Breast epithelium (tissue), 4 donors: Measurements from ENCODE around the gene OGN. TPM values are rescaled to one million over a fixed set of nuclear protein-coding genes. Genes with fewer than 3 reads are reported as not detected.
A peak's percentile ranks its signal among the peaks of the same experiment; 100 is the strongest.

ENCODE experiments used
- DNase-seq, 2 donors: peaks; one replicate each; pipeline ENCODE4 v3.0.0-alpha.2; 2019; ENCODE audit warnings: low spot score in 2 of 2
- H3K27ac ChIP-seq, 2 donors: fragments of 200-600 bp; sonication (generic) in 1 of 2; one replicate each; pipeline ENCODE4 v1.5.1; 2016 to 2019; ENCODE audit warnings: mild to moderate bottlenecking in 1 of 2
- H3K27me3 ChIP-seq, 2 donors: fragments of 200-600 bp; sonication (generic) in 1 of 2; one replicate each; pipeline versions ENCODE4 v1.5.1 to v1.6.0; 2017 to 2019; ENCODE audit warnings: control low read depth in 1 of 2, mild to moderate bottlenecking in 1 of 2
- H3K36me3 ChIP-seq: fragments of 200-600 bp; one replicate; pipeline ENCODE4 v1.5.1; 2019
- H3K4me1 ChIP-seq, 2 donors: fragments of 200-600 bp; sonication (generic); one replicate each; pipeline ENCODE4 v1.5.1; 2016 to 2019; ENCODE audit warnings: control low read depth in 1 of 2
- H3K4me3 ChIP-seq, 3 donors: fragments of 200-600 bp; sonication (generic); 1 replicate in 2 of 3; 2 replicates in 1 of 3; pipeline ENCODE4 v1.5.1; 2016 to 2019; ENCODE audit warnings: mild to moderate bottlenecking in 3 of 3, moderate library complexity in 2 of 3
- H3K9me3 ChIP-seq, 2 donors: fragments of 200-600 bp; sonication (generic) in 1 of 2; one replicate each; pipeline ENCODE4 v1.5.1; 2016 to 2019; ENCODE audit warnings: control low read depth in 1 of 2
- POLR2A ChIP-seq: fragments of 450-650 bp; IDR thresholded peaks from one replicate; pipeline ENCODE4 v1.6.1; 2016; ENCODE audit warnings: antibody characterized with exemption, mild to moderate bottlenecking, moderate library complexity
- POLR2AphosphoS5 ChIP-seq, 3 donors: sonication (generic); formaldehyde crosslinking; IDR thresholded peaks; one replicate each; pipeline ENCODE4 v1.6.1; 2017; ENCODE audit warnings: antibody characterized with exemption in 3 of 3
- intact Hi-C: fragments of 100-400 bp; cut with DNase I; formaldehyde crosslinking; loops from one replicate; pipeline ENCODE4 v1.15.1; 2023; ENCODE audit warnings: low total_unique reads
- total RNA-seq, 3 donors: library from RNA; depleted of rRNA; stranded (reverse); fragments of >200 nt; gene quantifications; one replicate each; pipeline ENCODE4 v1.1.0, GENCODE V29; 2016
- TF ChIP-seq, protein P1 (sequence below), 3 donors: fragments of 450-650 bp; IDR thresholded peaks; one replicate each; pipeline ENCODE4 v1.5.1; 2016 to 2017; ENCODE audit warnings: antibody characterized with exemption in 3 of 3, mild to moderate bottlenecking in 3 of 3, moderate library complexity in 3 of 3

OGN gene
- total RNA-seq, 3 donors from 2014 or later, result 14.1 to 92.5 (median 17.7) TPM

DNA sequence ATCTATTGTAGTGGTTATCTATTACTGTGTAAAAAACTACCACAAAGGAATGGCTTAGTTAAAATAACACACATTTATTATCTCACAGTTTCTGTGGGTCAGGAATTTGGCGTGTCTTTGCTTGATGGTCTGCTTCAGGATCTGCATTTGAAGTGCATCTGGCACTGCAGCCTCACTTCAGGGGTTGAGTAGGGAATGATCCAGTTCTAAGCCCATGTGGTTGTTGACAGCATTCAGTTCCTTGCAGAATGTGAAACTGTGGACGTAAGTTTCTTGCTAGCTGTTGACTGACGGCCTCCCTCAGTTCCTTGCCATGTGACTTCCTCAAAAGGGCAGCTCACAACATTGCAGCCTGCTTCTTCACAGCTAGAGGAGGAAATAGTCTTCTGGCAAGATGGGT, 2.1 kb upstream of the OGN start:
- peak overlapping the region in 1 of 3 donors; percentile 36 for H3K4me3 ChIP-seq

DNA sequence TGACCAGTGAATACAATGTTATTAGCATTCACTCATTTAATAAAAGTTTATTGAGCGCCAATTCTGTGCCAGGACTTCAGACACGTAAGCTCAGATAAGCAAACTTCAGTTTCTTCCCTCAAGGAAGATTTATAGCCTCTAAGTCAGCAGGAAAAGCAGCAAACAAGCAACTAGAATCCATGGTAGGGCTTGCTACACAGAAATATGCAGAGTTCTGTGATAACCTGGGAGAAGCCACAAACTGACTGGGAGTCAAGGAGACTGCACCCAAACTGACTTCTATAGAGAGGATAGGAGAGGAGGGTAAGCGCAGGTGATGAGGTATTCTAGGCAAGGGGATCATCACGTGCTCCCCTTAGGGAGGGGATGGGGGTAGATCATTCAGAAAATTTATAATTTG, 1.4 kb upstream of the OGN start:
- H3K9me3 ChIP-seq, result no peaks in the 10 kb centered on the region
- no peak for DNase-seq
- H3K27ac ChIP-seq, result peak overlapping the region; percentile 1 to 57
- intact Hi-C loops, result no loop called here
- H3K4me3 ChIP-seq, result no peak overlapping the region
- TF ChIP-seq POLR2AphosphoS5 (IDR thresholded peaks at IDR 0.05) (no peak), POLR2A (no peak)
- TF ChIP-seq, protein P1, sequence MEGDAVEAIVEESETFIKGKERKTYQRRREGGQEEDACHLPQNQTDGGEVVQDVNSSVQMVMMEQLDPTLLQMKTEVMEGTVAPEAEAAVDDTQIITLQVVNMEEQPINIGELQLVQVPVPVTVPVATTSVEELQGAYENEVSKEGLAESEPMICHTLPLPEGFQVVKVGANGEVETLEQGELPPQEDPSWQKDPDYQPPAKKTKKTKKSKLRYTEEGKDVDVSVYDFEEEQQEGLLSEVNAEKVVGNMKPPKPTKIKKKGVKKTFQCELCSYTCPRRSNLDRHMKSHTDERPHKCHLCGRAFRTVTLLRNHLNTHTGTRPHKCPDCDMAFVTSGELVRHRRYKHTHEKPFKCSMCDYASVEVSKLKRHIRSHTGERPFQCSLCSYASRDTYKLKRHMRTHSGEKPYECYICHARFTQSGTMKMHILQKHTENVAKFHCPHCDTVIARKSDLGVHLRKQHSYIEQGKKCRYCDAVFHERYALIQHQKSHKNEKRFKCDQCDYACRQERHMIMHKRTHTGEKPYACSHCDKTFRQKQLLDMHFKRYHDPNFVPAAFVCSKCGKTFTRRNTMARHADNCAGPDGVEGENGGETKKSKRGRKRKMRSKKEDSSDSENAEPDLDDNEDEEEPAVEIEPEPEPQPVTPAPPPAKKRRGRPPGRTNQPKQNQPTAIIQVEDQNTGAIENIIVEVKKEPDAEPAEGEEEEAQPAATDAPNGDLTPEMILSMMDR (IDR thresholded peaks at IDR 0.05), result no peak
- H3K4me1 ChIP-seq, result no peaks in the 10 kb centered on the region
- H3K36me3 ChIP-seq, result no peaks in the 10 kb centered on the region
- H3K27me3 ChIP-seq, result no peaks in the 10 kb centered on the region

More for the DNA sequence above, 2.1 kb upstream of the OGN start:
- Histone ChIP-seq H3K27ac (peak overlapping the region; percentile 16 to 74), H3K9me3 (no peaks in the 10 kb centered on the region), H3K4me1 (no peaks in the 10 kb centered on the region), H3K36me3 (no peaks in the 10 kb centered on the region), H3K27me3 (no peaks in the 10 kb centered on the region)
- TF ChIP-seq POLR2A, result no peak
- TF ChIP-seq POLR2AphosphoS5 (IDR thresholded peaks at IDR 0.05), result peak in 1 of 3 donors; percentile 29
- DNase-seq, result no peak
- intact Hi-C loops, result no loop called here

DNA sequence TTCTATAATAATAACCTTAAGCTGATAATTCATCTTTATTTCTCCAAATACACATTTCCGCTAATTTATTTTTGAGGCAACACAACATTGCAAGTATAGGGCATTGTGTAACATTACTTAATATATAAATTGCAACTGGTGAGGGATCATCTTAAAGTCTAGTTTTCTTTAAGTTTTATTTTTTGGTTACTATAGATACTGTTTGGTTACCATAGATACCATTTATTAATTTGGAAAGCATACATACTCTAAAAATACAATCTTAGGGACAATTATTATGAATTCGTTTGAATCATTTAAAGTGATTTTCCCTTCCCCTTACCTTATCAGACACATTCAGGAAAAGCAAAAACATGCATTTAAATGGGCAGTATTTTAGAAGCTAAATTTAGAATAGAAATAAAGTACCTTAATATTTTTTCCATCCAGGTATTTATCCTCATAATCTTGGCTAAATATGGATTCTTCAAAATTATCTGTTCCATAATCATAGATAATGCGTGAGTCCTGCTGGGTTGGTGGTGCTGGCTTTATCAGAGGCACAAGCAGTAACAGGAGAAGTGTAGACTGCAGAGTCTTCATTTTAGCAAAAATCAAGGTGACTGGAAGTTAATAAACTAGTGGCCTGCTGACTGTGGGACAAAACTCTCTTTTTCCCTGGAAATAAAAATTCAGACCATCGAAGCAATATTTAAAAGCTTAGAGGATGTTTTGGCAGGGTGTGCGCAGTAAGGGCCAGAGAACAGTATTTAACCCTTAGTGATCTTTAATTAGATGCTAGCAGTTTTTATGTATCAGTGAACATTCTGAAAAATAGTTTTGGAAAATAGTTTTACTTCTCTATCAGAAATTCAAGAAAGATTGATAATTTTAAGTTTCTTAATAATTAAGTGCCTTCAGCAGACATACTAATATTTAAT, 1.3 kb downstream of the OGN start:
- TF ChIP-seq POLR2AphosphoS5 (IDR thresholded peaks at IDR 0.05) (no peak), POLR2A (no peak)
- TF ChIP-seq, protein P1 (IDR thresholded peaks at IDR 0.05), result no peak
- H3K36me3 ChIP-seq, result no peaks in the 10 kb centered on the region
- no peak for DNase-seq
- no peaks in the 10 kb centered on the region for H3K9me3 ChIP-seq
- H3K27me3 ChIP-seq, result no peaks in the 10 kb centered on the region
- no peak overlapping the region for H3K27ac ChIP-seq
- H3K4me3 ChIP-seq, result peak overlapping the region; percentile 2 to 14 (median 10)
- no peaks in the 10 kb centered on the region for H3K4me1 ChIP-seq
- intact Hi-C loops, result no loop called here

- Histone ChIP-seq H3K4me3 (peak overlapping the region in 1 of 3 donors; percentile 14), H3K4me1 (no peaks in the 10 kb centered on the region), H3K27ac (no peak overlapping the region), H3K27me3 (no peaks in the 10 kb centered on the region), H3K36me3 (no peaks in the 10 kb centered on the region), H3K9me3 (no peaks in the 10 kb centered on the region)
- no peak for DNase-seq
- TF ChIP-seq POLR2AphosphoS5 (IDR thresholded peaks at IDR 0.05), result no peak
- intact Hi-C loops, result no loop called here
Observed at GRCh38 chr9:92402360-92402759, 2.0 kb downstream of the OGN start.

- Histone ChIP-seq H3K4me3 (no peak overlapping the region), H3K4me1 (no peaks in the 10 kb centered on the region), H3K9me3 (no peaks in the 10 kb centered on the region), H3K36me3 (no peaks in the 10 kb centered on the region), H3K27me3 (no peaks in the 10 kb centered on the region), H3K27ac (no peak overlapping the region)
- TF ChIP-seq POLR2AphosphoS5 (IDR thresholded peaks at IDR 0.05), result no peak
- DNase-seq, result no peak
- intact Hi-C loops, result no loop called here
Observed at GRCh38 chr9:92397853-92398252, 6.5 kb downstream of the OGN start.

DNA sequence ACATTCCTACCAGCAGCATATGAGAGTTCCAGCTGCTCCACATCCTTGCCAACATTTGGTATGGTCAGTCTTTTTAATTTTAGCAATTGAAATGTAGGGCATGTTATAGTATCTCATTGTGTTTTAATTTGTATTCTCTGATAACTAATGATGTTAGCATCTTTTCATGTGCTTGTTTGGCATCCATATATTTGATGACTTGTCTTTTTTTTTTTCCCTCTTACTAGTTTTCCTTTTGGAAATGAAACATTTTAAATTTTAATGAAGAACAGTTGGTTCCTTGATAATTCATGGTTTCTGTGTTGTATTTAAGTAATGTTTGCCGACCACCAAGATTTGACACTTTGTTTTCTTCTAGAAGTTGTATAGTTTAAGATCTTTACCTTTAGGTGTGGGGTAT, 8.8 kb downstream of the OGN start:
- Histone ChIP-seq H3K27me3 (no peaks in the 10 kb centered on the region), H3K36me3 (no peaks in the 10 kb centered on the region), H3K27ac (no peak overlapping the region), H3K4me3 (no peak overlapping the region), H3K4me1 (no peaks in the 10 kb centered on the region), H3K9me3 (no peaks in the 10 kb centered on the region)
- TF ChIP-seq POLR2AphosphoS5 (IDR thresholded peaks at IDR 0.05) (no peak), POLR2A (no peak)
- TF ChIP-seq, protein P1 (IDR thresholded peaks at IDR 0.05), result no peak
- DNase-seq, result no peak
- intact Hi-C loops, result no loop called here
